ENCODE measurements around the gene C19orf12.

GRCh38 chr19:29695765-29696564 is 19.1 kb downstream of the C19orf12 start:
- no peak for TF ChIP-seq ZNF565 (CRISPR knock-in tag; conservative IDR thresholded peaks at IDR 0.05; ENCODE audit: low read depth)
- TF ChIP-seq PPARA (CRISPR knock-in tag; IDR thresholded peaks at IDR 0.05; ENCODE audit: borderline replicate concordance): no peak
- no peak for TF ChIP-seq POU6F1 (CRISPR knock-in tag; IDR thresholded peaks at IDR 0.05; ENCODE audit: borderline replicate concordance, low read depth)
- TF ChIP-seq PATZ1 (CRISPR knock-in tag; IDR thresholded peaks at IDR 0.05; ENCODE audit: borderline replicate concordance): no peak
- TF ChIP-seq ZC3H10 (CRISPR knock-in tag; IDR thresholded peaks at IDR 0.05): no peak
- no peak for TF ChIP-seq ESRRG (CRISPR knock-in tag; IDR thresholded peaks at IDR 0.05)
- no peak for TF ChIP-seq ZFP3 (CRISPR knock-in tag; IDR thresholded peaks at IDR 0.05)
- TF ChIP-seq TOX (CRISPR knock-in tag; IDR thresholded peaks at IDR 0.05; ENCODE audit: borderline replicate concordance): no peak
- TF ChIP-seq RARB (CRISPR knock-in tag; IDR thresholded peaks at IDR 0.05): no peak
- TF ChIP-seq OSR1 (CRISPR knock-in tag; IDR thresholded peaks at IDR 0.05): no peak
- TF ChIP-seq ARNTL (CRISPR knock-in tag; IDR thresholded peaks at IDR 0.05; ENCODE audit: borderline replicate concordance, low read depth): no peak
- TF ChIP-seq CREB5 (CRISPR knock-in tag; IDR thresholded peaks at IDR 0.05; ENCODE audit: low read depth): no peak
- no peak for TF ChIP-seq TCF4 (CRISPR knock-in tag; IDR thresholded peaks at IDR 0.05; ENCODE audit: borderline replicate concordance)
- no peak for TF ChIP-seq SNAI2 (CRISPR knock-in tag; IDR thresholded peaks at IDR 0.05)

All from SK-N-SH treated with all-trans-retinoic acid at 6 μM for 48 hours (cell line).